GM12878 (cell line): ENCODE data around the gene ARHGEF6. TPM values are rescaled to one million over a fixed set of nuclear protein-coding genes. Genes with fewer than 3 reads are reported as not detected.

Experiments
- ATAC-seq: fragments of 200-7000 bp; cut with Tn5 transposase; 3 replicates; pipeline ENCODE4 v1.9.1; 2020; ENCODE audit warnings: mild to moderate bottlenecking, moderate library complexity
- BruUV-seq: library from RNA; stranded (reverse); fragments of 400-500 nt; replicated peaks from 2 replicates; lab custom pipeline; 2021; lab: Mats Ljungman, UMichigan
- CTCF ChIA-PET: fragments of 300-600 bp; sonication (Branson Sonifier 250); formaldehyde crosslinking; extraction: SDS; loops from one replicate; lab custom pipeline; 2021; ENCODE audit warnings: inconsistent platforms; lab: Yijun Ruan, JAX
- POLR2A ChIA-PET: fragments of 350-600 bp; formaldehyde crosslinking; extraction: SDS; loops from one replicate; lab custom pipeline; 2021; ENCODE audit warnings: inconsistent platforms; lab: Charles Lee
- RAD21 ChIA-PET: fragments of 300-600 bp; sonication (Branson Sonifier 250); formaldehyde crosslinking; loops from one replicate; lab custom pipeline; 2023; ENCODE audit warnings: antibody characterized with exemption; ENCODE audit not compliant: unreplicated experiment; lab: Charles Lee
- SMC1A ChIA-PET: fragments of 300-600 bp; sonication (Branson Sonifier 250); formaldehyde crosslinking; loops from one replicate; lab custom pipeline; 2023; ENCODE audit not compliant: unreplicated experiment, uncharacterized antibody; lab: Charles Lee
- DNase-seq: peaks from one replicate; pipeline ENCODE4 v3.0.0-alpha.2; 2011; ENCODE audit warnings: low read depth, low spot score
- FAIRE-seq: peaks from 3 replicates; lab custom pipeline; 2011; peaks lifted over from hg19 to GRCh38; lab: Jason Lieb, UNC
- H2AFZ ChIP-seq: 2 replicates; pipeline ENCODE4 v1.6.0; 2011; ENCODE audit warnings: low read depth, low read length, control low read depth; ENCODE audit not compliant: control insufficient read depth
- H3K27ac ChIP-seq: 2 replicates; pipeline ENCODE4 v1.5.1; 2011; ENCODE audit warnings: control low read depth; ENCODE audit not compliant: control insufficient read depth, insufficient read depth
- H3K27me3 ChIP-seq, 2 experiments: replicated peaks in 1 of 2; 2 replicates each; pipeline versions ENCODE4 v1.6.0 to v1.6.1; 2011; ENCODE audit warnings: low read length in 1 of 2; ENCODE audit not compliant: control insufficient read depth in 2 of 2, insufficient read depth in 2 of 2
- H3K36me3 ChIP-seq, 2 experiments: 2 replicates each; pipeline ENCODE4 v1.5.1; 2011; ENCODE audit warnings: low read length in 1 of 2; ENCODE audit not compliant: control insufficient read depth in 2 of 2, insufficient read depth in 2 of 2
- H3K4me1 ChIP-seq: 2 replicates; pipeline ENCODE4 v1.6.1; 2011; ENCODE audit warnings: mild to moderate bottlenecking, low read length, moderate library complexity, mixed read lengths; ENCODE audit not compliant: control insufficient read depth, insufficient read depth
- H3K4me2 ChIP-seq: 2 replicates; pipeline ENCODE4 v1.6.0; 2011; ENCODE audit warnings: control low read depth; ENCODE audit not compliant: control insufficient read depth, insufficient read depth
- H3K4me3 ChIP-seq: fragments of 200-600 bp; sonication (generic); 2 replicates; pipeline ENCODE4 v1.5.1; 2016
- H3K79me2 ChIP-seq: 2 replicates; pipeline ENCODE4 v1.6.0; 2011; ENCODE audit warnings: low read length; ENCODE audit not compliant: control insufficient read depth, insufficient read depth
- H3K9ac ChIP-seq: 2 replicates; pipeline ENCODE4 v1.8.0; 2011; ENCODE audit warnings: low read length, control low read depth, mixed read lengths; ENCODE audit not compliant: control insufficient read depth, insufficient read depth
- H3K9me3 ChIP-seq: replicated peaks from 3 replicates; pipeline ENCODE4 v1.5.1; 2011; ENCODE audit warnings: mild to moderate bottlenecking, low read length; ENCODE audit not compliant: control insufficient read depth, insufficient read depth
- H4K20me1 ChIP-seq: 2 replicates; pipeline ENCODE4 v1.6.0; 2011; ENCODE audit not compliant: control insufficient read depth, insufficient read depth
- BCL11A ChIP-seq: IDR thresholded peaks from 2 replicates; pipeline ENCODE4 v1.6.1; 2011; ENCODE audit warnings: low read depth, low read length
- CUX1 ChIP-seq: IDR thresholded peaks from 2 replicates; pipeline ENCODE4 v1.6.1; 2012; ENCODE audit warnings: improper control_type of control experiment, low read depth, low read length; ENCODE audit not compliant: insufficient replicate concordance
- GABPA ChIP-seq: IDR thresholded peaks from 2 replicates; pipeline ENCODE4 v1.6.1; 2014; ENCODE audit warnings: antibody characterized with exemption, low read depth, mild to moderate bottlenecking, inconsistent platforms
- IKZF2 ChIP-seq, 2 experiments: fragments of 450-650 bp; IDR thresholded peaks; 2 replicates each; pipeline ENCODE4 v1.6.1; 2017; ENCODE audit warnings: mild to moderate bottlenecking in 2 of 2, moderate library complexity in 2 of 2
- MYC ChIP-seq: IDR thresholded peaks from 2 replicates; pipeline ENCODE4 v1.6.1; 2011; ENCODE audit warnings: mild to moderate bottlenecking, low read length, moderate library complexity, inconsistent platforms; ENCODE audit not compliant: insufficient read depth, insufficient replicate concordance, insufficient read length, severe bottlenecking
- NR2C1 ChIP-seq: fragments of 450-650 bp; IDR thresholded peaks from 2 replicates; pipeline ENCODE4 v1.6.1; 2017; ENCODE audit warnings: antibody characterized with exemption, mild to moderate bottlenecking, moderate library complexity
- NR2C2 ChIP-seq: IDR thresholded peaks from 2 replicates; pipeline ENCODE4 v1.6.1; 2011; ENCODE audit warnings: borderline replicate concordance, low read depth; ENCODE audit not compliant: control insufficient read depth, insufficient read length
- PAX5 ChIP-seq: IDR thresholded peaks from 2 replicates; pipeline ENCODE4 v1.6.1; 2011; ENCODE audit warnings: low read depth, low read length, borderline replicate concordance
- SMARCA5 ChIP-seq: fragments of 450-650 bp; IDR thresholded peaks from 2 replicates; pipeline ENCODE4 v1.6.1; 2017; ENCODE audit warnings: mild to moderate bottlenecking
- ZBED1 ChIP-seq: IDR thresholded peaks from 2 replicates; pipeline ENCODE4 v1.6.1; 2016; ENCODE audit warnings: borderline replicate concordance
- WGBS: methylation state at CpG from one replicate; pipeline ENCODE4 v1.1.6; 2016; ENCODE audit warnings: low lambda C conversion rate; ENCODE audit not compliant: insufficient replicate concordance, insufficient coverage; ENCODE audit errors: missing lambda C conversion rate; 5-methylcytosine and 5-hydroxymethylcytosine counted together
- in situ Hi-C: fragments of 300-500 bp; cut with MboI; formaldehyde crosslinking; loops from 9 replicates; pipeline ENCODE4 v1.14.3; 2018; ENCODE audit warnings: mixed read lengths
- intact Hi-C: fragments of 100-400 bp; cut with micrococcal nuclease; formaldehyde crosslinking; loops from one replicate; pipeline ENCODE4 v1.14.2; 2022; ENCODE audit not compliant: unreplicated experiment
- polyA plus RNA-seq, 11 experiments: library from polyadenylated mRNA; depleted of rRNA in 4 of 11; unstranded in 6 of 11; stranded (reverse) in 5 of 11; fragments of >200 nt; fragmentation: Nextera tagmentation in 4 of 11; fragmentation: Illumina TruSeq in 1 of 11; extraction: Ambion mirVana in 4 of 11; extraction: Trizol in 1 of 11; gene quantifications; 1 replicate in 1 of 11; 2 replicates in 10 of 11; pipeline versions ENCODE4 v1.2.1 to v1.2.3, GENCODE V29; 2011 to 2016; ENCODE audit warnings: inconsistent platforms in 2 of 11, missing spikeins in 2 of 11, low read depth in 1 of 11
- total RNA-seq, 4 experiments: library from RNA; depleted of rRNA in 3 of 4; stranded (reverse); fragments of >200 nt in 3 of 4; fragmentation: Illumina TruSeq in 1 of 4; extraction: Trizol in 1 of 4; gene quantifications; 2 replicates each; pipeline versions ENCODE4 v1.2.1 to v1.2.3, GENCODE V29; 2013 to 2021
- TF ChIP-seq, protein P1 (sequence below): fragments of 450-650 bp; IDR thresholded peaks from 2 replicates; pipeline ENCODE4 v1.6.1; 2017; ENCODE audit warnings: mild to moderate bottlenecking, moderate library complexity

Gene ARHGEF6
- total and polyA plus RNA-seq, 10 of the 15 experiments (the other 5 are each of a cell fraction or from before 2014, with no cell fraction given): 5.4 to 29.7 (median 18.0) TPM

GRCh38 chrX:136825771-136826170 lies 45.0 kb upstream of the ARHGEF6 start:
- Histone ChIP-seq H3K36me3 (no peaks in the 10 kb centered on the region), H3K9me3 (no peaks in the 10 kb centered on the region), H3K4me1 (no peaks in the 10 kb centered on the region), H3K4me3 (no peak overlapping the region), H2AFZ (no peak overlapping the region), H3K79me2 (no peaks in the 10 kb centered on the region), H3K4me2 (no peak overlapping the region), H3K27me3 (no peaks in the 10 kb centered on the region), H3K27ac (no peak overlapping the region), H4K20me1 (no peaks in the 10 kb centered on the region), H3K9ac (no peak overlapping the region)
- DNase-seq (no peak), FAIRE-seq (no peak), ATAC-seq (no peak)
- no TSS peak for BruUV-seq
- 50% methylated on average over 2 of the region's 2 CpGs for WGBS
- SMC1A ChIA-PET: no interaction called here
- TF ChIP-seq PAX5: no peak
- no peak for TF ChIP-seq ZBED1
- TF ChIP-seq, protein P1, sequence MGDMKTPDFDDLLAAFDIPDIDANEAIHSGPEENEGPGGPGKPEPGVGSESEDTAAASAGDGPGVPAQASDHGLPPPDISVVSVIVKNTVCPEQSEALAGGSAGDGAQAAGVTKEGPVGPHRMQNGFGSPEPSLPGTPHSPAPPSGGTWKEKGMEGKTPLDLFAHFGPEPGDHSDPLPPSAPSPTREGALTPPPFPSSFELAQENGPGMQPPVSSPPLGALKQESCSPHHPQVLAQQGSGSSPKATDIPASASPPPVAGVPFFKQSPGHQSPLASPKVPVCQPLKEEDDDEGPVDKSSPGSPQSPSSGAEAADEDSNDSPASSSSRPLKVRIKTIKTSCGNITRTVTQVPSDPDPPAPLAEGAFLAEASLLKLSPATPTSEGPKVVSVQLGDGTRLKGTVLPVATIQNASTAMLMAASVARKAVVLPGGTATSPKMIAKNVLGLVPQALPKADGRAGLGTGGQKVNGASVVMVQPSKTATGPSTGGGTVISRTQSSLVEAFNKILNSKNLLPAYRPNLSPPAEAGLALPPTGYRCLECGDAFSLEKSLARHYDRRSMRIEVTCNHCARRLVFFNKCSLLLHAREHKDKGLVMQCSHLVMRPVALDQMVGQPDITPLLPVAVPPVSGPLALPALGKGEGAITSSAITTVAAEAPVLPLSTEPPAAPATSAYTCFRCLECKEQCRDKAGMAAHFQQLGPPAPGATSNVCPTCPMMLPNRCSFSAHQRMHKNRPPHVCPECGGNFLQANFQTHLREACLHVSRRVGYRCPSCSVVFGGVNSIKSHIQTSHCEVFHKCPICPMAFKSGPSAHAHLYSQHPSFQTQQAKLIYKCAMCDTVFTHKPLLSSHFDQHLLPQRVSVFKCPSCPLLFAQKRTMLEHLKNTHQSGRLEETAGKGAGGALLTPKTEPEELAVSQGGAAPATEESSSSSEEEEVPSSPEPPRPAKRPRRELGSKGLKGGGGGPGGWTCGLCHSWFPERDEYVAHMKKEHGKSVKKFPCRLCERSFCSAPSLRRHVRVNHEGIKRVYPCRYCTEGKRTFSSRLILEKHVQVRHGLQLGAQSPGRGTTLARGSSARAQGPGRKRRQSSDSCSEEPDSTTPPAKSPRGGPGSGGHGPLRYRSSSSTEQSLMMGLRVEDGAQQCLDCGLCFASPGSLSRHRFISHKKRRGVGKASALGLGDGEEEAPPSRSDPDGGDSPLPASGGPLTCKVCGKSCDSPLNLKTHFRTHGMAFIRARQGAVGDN: no peak
- no peak for TF ChIP-seq NR2C1
- TF ChIP-seq GABPA: no peak
- TF ChIP-seq NR2C2: no peak
- no peak for TF ChIP-seq BCL11A
- TF ChIP-seq IKZF2 (IDR thresholded peaks at IDR 0.05): no peak
- TF ChIP-seq SMARCA5: no peak
- no peak for TF ChIP-seq CUX1
- no peak for TF ChIP-seq MYC
- POLR2A ChIA-PET: no interaction called here
- RAD21 ChIA-PET: no interaction called here
- in situ Hi-C loops (no loop called here), intact Hi-C loops (no loop called here)
- CTCF ChIA-PET: no interaction called here
